Gastrocnemius medialis (tissue), 4 donors: ENCODE data around the gene ACTL10.

Experiments used
- CTCF ChIP-seq, 5 experiments: fragments of 450-650 bp in 3 of 5; fragments of 200-600 bp in 2 of 5; sonication (generic) in 2 of 5; IDR thresholded peaks in 4 of 5; conservative IDR thresholded peaks in 1 of 5; 1 replicate in 4 of 5; 2 replicates in 1 of 5; pipeline ENCODE4 v1.5.1; 2016 to 2019; ENCODE audit warnings: antibody characterized with exemption in 5 of 5, mild to moderate bottlenecking in 3 of 5, moderate library complexity in 3 of 5
- POLR2A ChIP-seq, 2 donors: fragments of 450-650 bp; IDR thresholded peaks; one replicate each; pipeline ENCODE4 v1.6.1; 2017; ENCODE audit warnings: antibody characterized with exemption in 2 of 2, mild to moderate bottlenecking in 2 of 2, moderate library complexity in 2 of 2

- TF ChIP-seq CTCF (IDR thresholded peaks at IDR 0.05 in 4 of 5, conservative IDR thresholded peaks at IDR 0.05 in 1 of 5) = no peak
- no peak for TF ChIP-seq POLR2A (IDR thresholded peaks at IDR 0.05)
Measured at GRCh38 chr20:33681288-33681687, 14.5 kb downstream of the ACTL10 start.
